ENCODE data around the gene ADCK1.

- TF ChIP-seq, protein P1, sequence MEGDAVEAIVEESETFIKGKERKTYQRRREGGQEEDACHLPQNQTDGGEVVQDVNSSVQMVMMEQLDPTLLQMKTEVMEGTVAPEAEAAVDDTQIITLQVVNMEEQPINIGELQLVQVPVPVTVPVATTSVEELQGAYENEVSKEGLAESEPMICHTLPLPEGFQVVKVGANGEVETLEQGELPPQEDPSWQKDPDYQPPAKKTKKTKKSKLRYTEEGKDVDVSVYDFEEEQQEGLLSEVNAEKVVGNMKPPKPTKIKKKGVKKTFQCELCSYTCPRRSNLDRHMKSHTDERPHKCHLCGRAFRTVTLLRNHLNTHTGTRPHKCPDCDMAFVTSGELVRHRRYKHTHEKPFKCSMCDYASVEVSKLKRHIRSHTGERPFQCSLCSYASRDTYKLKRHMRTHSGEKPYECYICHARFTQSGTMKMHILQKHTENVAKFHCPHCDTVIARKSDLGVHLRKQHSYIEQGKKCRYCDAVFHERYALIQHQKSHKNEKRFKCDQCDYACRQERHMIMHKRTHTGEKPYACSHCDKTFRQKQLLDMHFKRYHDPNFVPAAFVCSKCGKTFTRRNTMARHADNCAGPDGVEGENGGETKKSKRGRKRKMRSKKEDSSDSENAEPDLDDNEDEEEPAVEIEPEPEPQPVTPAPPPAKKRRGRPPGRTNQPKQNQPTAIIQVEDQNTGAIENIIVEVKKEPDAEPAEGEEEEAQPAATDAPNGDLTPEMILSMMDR (IDR thresholded peaks at IDR 0.05), result no peak
- no peak for TF ChIP-seq POLR2A (IDR thresholded peaks at IDR 0.05)
These were observed 80.1 kb downstream of the ADCK1 start for GRCh38 chr14:77880056-77880455.
